HL-60 (cell line): ENCODE data around the gene B4GALT6.

Source experiments
- DNase-seq, 2 experiments: peaks; one replicate each; pipeline ENCODE4 v3.0.0-alpha.2; 2010 to 2020; ENCODE audit warnings: low read depth in 1 of 2, low spot score in 1 of 2
- H3K27ac ChIP-seq: fragments of 250-450 bp; sonication (Bioruptor Pico); replicated peaks from 2 replicates; pipeline ENCODE4 v1.5.1; 2020; ENCODE audit warnings: mild to moderate bottlenecking, moderate library complexity
- H3K27me3 ChIP-seq: fragments of 250-450 bp; sonication (Bioruptor Pico); 2 replicates; pipeline ENCODE4 v1.5.1; 2021; ENCODE audit warnings: mild to moderate bottlenecking, moderate library complexity; ENCODE audit not compliant: insufficient read depth, poor library complexity, severe bottlenecking
- H3K4me3 ChIP-seq: replicated peaks from 2 replicates; pipeline ENCODE4 v1.5.1; 2011; ENCODE audit warnings: mild to moderate bottlenecking, control low read depth, low read length; ENCODE audit not compliant: insufficient read depth
- CTCF ChIP-seq: IDR thresholded peaks from one replicate; pipeline ENCODE4 v1.5.1; 2011; ENCODE audit warnings: low read length, control low read depth, inconsistent platforms; ENCODE audit not compliant: insufficient read depth
- GABPA ChIP-seq: IDR thresholded peaks from 2 replicates; pipeline ENCODE4 v1.6.1; 2012; ENCODE audit warnings: low read depth
- POLR2AphosphoS5 ChIP-seq: IDR thresholded peaks from 2 replicates; pipeline ENCODE4 v1.6.1; 2012; ENCODE audit warnings: low read depth
- REST ChIP-seq: IDR thresholded peaks from 2 replicates; pipeline ENCODE4 v1.6.1; 2012; ENCODE audit warnings: low read depth; ENCODE audit not compliant: insufficient replicate concordance
- SPI1 ChIP-seq: IDR thresholded peaks from 2 replicates; pipeline ENCODE4 v1.6.1; 2012; ENCODE audit warnings: low read depth, mild to moderate bottlenecking, borderline replicate concordance

Gene B4GALT6

GRCh38 chr18:31609886-31610285 is 74.5 kb downstream of the B4GALT6 start:
- H3K27ac ChIP-seq, result no peak overlapping the region
- DNase-seq, result no peak
- no peak for TF ChIP-seq CTCF
- no peak for TF ChIP-seq SPI1
- no peak for TF ChIP-seq POLR2AphosphoS5
- no peak for TF ChIP-seq REST
- no peak for TF ChIP-seq GABPA
- no peaks in the 10 kb centered on the region for H3K27me3 ChIP-seq
- H3K4me3 ChIP-seq, result no peak overlapping the region

- DNase-seq, result no peak
- TF ChIP-seq GABPA, result no peak
- Histone ChIP-seq H3K27me3 (no peaks in the 10 kb centered on the region), H3K27ac (no peak overlapping the region), H3K4me3 (no peak overlapping the region)
These were observed 77.0 kb downstream of the B4GALT6 start for GRCh38 chr18:31607384-31607783.

- no peaks in the 10 kb centered on the region for H3K27me3 ChIP-seq
- DNase-seq, result no peak
- H3K4me3 ChIP-seq, result no peak overlapping the region
- TF ChIP-seq SPI1, result no peak
- TF ChIP-seq REST, result no peak
- no peak for TF ChIP-seq CTCF
- TF ChIP-seq POLR2AphosphoS5, result no peak
- TF ChIP-seq GABPA, result no peak
- H3K27ac ChIP-seq, result no peak overlapping the region
These were observed 78.1 kb downstream of the B4GALT6 start for GRCh38 chr18:31606265-31606664.

GRCh38 chr18:31603315-31603714 is 81.1 kb downstream of the B4GALT6 start:
- no peak overlapping the region for H3K27ac ChIP-seq
- H3K4me3 ChIP-seq, result no peak overlapping the region
- no peaks in the 10 kb centered on the region for H3K27me3 ChIP-seq
- DNase-seq, result no peak
- TF ChIP-seq SPI1 (no peak), POLR2AphosphoS5 (no peak), GABPA (no peak), CTCF (no peak), REST (no peak)
